ENCODE measurements around the gene DHRS9. TPM values are rescaled to one million over a fixed set of nuclear protein-coding genes. Genes with fewer than 3 reads are reported as not detected.

Gene DHRS9
- total and polyA plus RNA-seq, 9 of the 15 experiments (the other 6 are each of a cell fraction or from before 2014, with no cell fraction given) = 0.27 to 1.7 (median 0.69) TPM

DNA sequence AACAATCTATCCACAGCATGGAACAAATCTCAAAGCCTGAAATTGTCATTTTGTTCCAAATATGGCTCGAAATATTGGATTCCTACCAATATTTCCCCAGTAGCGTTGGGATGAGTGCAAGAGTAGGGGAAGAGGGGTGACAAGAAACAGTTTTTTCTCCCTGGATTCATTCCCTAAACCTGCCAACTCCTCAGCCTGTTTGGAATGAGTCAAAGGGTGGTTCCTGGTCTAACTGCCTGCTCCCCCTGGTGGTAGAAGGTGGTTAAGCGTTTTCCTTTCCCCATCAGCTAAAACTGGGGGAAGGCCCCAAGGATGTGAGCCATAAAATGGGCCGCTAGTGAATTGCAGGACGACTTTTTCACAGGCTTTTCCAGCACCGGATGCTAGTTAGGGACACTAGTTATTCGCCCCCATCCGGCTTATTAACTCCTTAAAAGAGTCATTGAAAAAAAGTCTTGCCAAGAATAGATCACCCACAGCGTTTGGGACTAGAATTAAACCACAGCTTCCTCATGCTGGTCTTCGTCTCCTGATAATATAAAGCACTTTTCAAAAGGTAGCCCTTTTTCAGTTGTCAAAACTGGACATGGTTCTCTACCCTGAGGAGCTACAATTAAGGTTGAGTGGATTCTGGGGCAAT is 72.5 kb downstream of the DHRS9 start (continued):
- TF ChIP-seq ZNF280B (CRISPR knock-in tag; IDR thresholded peaks at IDR 0.05) (no peak), HDAC1 (IDR thresholded peaks at IDR 0.05) (no peak), EHMT2 (IDR thresholded peaks at IDR 0.05) (0 out of 2 replicates have a peak, but pooled peaks have one; percentile 56), KAT7 (CRISPR knock-in tag; IDR thresholded peaks at IDR 0.05; ENCODE audit: borderline replicate concordance) (no peak), FOXA3 (CRISPR knock-in tag; conservative IDR thresholded peaks at IDR 0.05 in 1 of 2, IDR thresholded peaks at IDR 0.05 in 1 of 2) (no peak), ZBTB1 (CRISPR knock-in tag; IDR thresholded peaks at IDR 0.05; ENCODE audit: borderline replicate concordance, low read depth) (no peak), HMBOX1 (IDR thresholded peaks at IDR 0.05) (peak; percentile 63), ZFP30 (CRISPR knock-in tag; IDR thresholded peaks at IDR 0.05; ENCODE audit: borderline replicate concordance) (no peak), ZNF212 (CRISPR knock-in tag; IDR thresholded peaks at IDR 0.05) (no peak), TCF15 (CRISPR knock-in tag; IDR thresholded peaks at IDR 0.05) (no peak), ZNF274 (IDR thresholded peaks at IDR 0.05; ENCODE audit: borderline replicate concordance, low read depth, low read length) (no peak), FOXJ2 (tag; IDR thresholded peaks at IDR 0.05) (no peak), ZNF121 (CRISPR knock-in tag; conservative IDR thresholded peaks at IDR 0.05) (no peak), ZNF124 (CRISPR knock-in tag; IDR thresholded peaks at IDR 0.05) (no peak), MTA3 (IDR thresholded peaks at IDR 0.05; ENCODE audit: borderline replicate concordance) (0 out of 2 replicates have a peak, but pooled peaks have one; percentile 32), CREM (IDR thresholded peaks at IDR 0.05; ENCODE audit: low read depth) (0 out of 2 replicates have a peak, but pooled peaks have one; percentile 9), NCOA2 (IDR thresholded peaks at IDR 0.05; ENCODE audit: partially characterized antibody in 2 of 2) (no peak), HOXB6 (CRISPR knock-in tag; IDR thresholded peaks at IDR 0.05; ENCODE audit: borderline replicate concordance) (no peak), PKNOX1 (IDR thresholded peaks at IDR 0.05) (no peak), ZNF324 (CRISPR knock-in tag; IDR thresholded peaks at IDR 0.05) (no peak), ZNF23 (CRISPR knock-in tag; IDR thresholded peaks at IDR 0.05) (no peak), FOSL1 (tag; conservative IDR thresholded peaks at IDR 0.05) (peak; percentile 80)
- TF ChIP-seq, protein P1, sequence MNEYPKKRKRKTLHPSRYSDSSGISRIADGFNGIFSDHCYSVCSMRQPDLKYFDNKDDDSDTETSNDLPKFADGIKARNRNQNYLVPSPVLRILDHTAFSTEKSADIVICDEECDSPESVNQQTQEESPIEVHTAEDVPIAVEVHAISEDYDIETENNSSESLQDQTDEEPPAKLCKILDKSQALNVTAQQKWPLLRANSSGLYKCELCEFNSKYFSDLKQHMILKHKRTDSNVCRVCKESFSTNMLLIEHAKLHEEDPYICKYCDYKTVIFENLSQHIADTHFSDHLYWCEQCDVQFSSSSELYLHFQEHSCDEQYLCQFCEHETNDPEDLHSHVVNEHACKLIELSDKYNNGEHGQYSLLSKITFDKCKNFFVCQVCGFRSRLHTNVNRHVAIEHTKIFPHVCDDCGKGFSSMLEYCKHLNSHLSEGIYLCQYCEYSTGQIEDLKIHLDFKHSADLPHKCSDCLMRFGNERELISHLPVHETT (CRISPR knock-in tag; conservative IDR thresholded peaks at IDR 0.05 in 1 of 2, IDR thresholded peaks at IDR 0.05 in 1 of 2) = no peak
